Type B pancreatic cell (in vitro differentiated cells): ENCODE data around the gene DNASE1L2. TPM values are rescaled to one million over a fixed set of nuclear protein-coding genes. Genes with fewer than 3 reads are reported as not detected.

Experiments used
- DNase-seq: peaks from one replicate; pipeline ENCODE4 v3.0.0; 2021; ENCODE audit warnings: mixed read lengths; ENCODE audit not compliant: unreplicated experiment; ENCODE audit errors: extremely low spot score
- H3K27ac Mint-ChIP-seq: 2 replicates; pipeline ENCODE4 v1.8.0; 2021; ENCODE audit warnings: mild to moderate bottlenecking, mixed read lengths
- H3K27me3 Mint-ChIP-seq: 2 replicates; pipeline ENCODE4 v1.8.0; 2021; ENCODE audit warnings: mixed read lengths
- H3K36me3 Mint-ChIP-seq: 2 replicates; pipeline ENCODE4 v1.8.0; 2021; ENCODE audit warnings: mixed read lengths
- H3K4me1 Mint-ChIP-seq: one replicate; pipeline ENCODE4 v1.8.0; 2021; ENCODE audit warnings: mixed read lengths; ENCODE audit not compliant: unreplicated experiment
- H3K4me3 Mint-ChIP-seq: 2 replicates; pipeline ENCODE4 v1.8.0; 2021; ENCODE audit warnings: mild to moderate bottlenecking, mixed read lengths
- H3K9me3 Mint-ChIP-seq: 2 replicates; pipeline ENCODE4 v1.8.0; 2021; ENCODE audit warnings: mixed read lengths
- CTCF ChIP-seq: fragments of 200-600 bp; sonication (generic); conservative IDR thresholded peaks from 2 replicates; pipeline ENCODE4 v1.5.0; 2021; ENCODE audit warnings: antibody characterized with exemption, mild to moderate bottlenecking
- total RNA-seq: library from RNA; stranded (reverse); gene quantifications from 2 replicates; pipeline ENCODE4 v1.2.1, GENCODE V29; 2021; ENCODE audit warnings: low replicate concordance

DNASE1L2 gene
- total RNA-seq, 1 donor from 2014 or later = 2.6 TPM

GRCh38 chr16:2278956-2279800, 42.9 kb downstream of the DNASE1L2 start:
- H3K27me3 Mint-ChIP-seq = peaks cover 3% of the 10 kb centered on the region
- H3K4me1 Mint-ChIP-seq = no peaks in the 10 kb centered on the region
- no peak for DNase-seq
- no peak overlapping the region for H3K4me3 Mint-ChIP-seq
- H3K9me3 Mint-ChIP-seq = no peaks in the 10 kb centered on the region
- H3K36me3 Mint-ChIP-seq = no peaks in the 10 kb centered on the region
- no peak overlapping the region for H3K27ac Mint-ChIP-seq
- TF ChIP-seq CTCF = no peak

- no peaks in the 10 kb centered on the region for H3K4me1 Mint-ChIP-seq
- no peak for DNase-seq
- H3K27ac Mint-ChIP-seq = no peak overlapping the region
- no peaks in the 10 kb centered on the region for H3K9me3 Mint-ChIP-seq
- H3K27me3 Mint-ChIP-seq = peaks cover 3% of the 10 kb centered on the region
- TF ChIP-seq CTCF = no peak
- H3K36me3 Mint-ChIP-seq = no peaks in the 10 kb centered on the region
- H3K4me3 Mint-ChIP-seq = no peak overlapping the region
Observed at GRCh38 chr16:2280461-2280860, 44.2 kb downstream of the DNASE1L2 start.

- Mint-ChIP-seq H3K4me1 (no peaks in the 10 kb centered on the region), H3K36me3 (no peaks in the 10 kb centered on the region), H3K4me3 (no peak overlapping the region), H3K9me3 (no peaks in the 10 kb centered on the region), H3K27me3 (peaks cover 3% of the 10 kb centered on the region), H3K27ac (no peak overlapping the region)
- DNase-seq = no peak
- no peak for TF ChIP-seq CTCF
Observed at GRCh38 chr16:2280981-2281542, 44.8 kb downstream of the DNASE1L2 start.

DNA sequence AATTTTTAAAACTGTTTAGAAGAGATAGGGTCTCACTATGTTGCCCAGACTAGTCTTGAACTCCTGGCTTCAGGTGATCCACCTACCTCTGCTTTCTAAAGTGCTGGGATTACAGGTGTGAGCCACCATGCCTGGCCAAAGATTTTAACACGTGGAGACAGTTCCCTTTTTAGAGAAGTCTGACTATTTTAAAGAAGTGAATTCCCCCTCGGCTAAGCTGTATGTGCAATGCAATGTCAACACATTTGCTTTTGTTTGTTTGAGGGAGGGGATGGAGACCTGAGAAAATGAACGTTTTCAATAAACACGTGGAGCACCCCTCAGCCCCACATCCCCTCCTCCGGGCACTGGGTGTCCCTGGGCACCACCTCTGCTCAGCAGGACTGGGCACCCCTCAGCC, 46.0 kb downstream of the DNASE1L2 start:
- Mint-ChIP-seq H3K36me3 (no peaks in the 10 kb centered on the region), H3K4me3 (no peak overlapping the region), H3K9me3 (no peaks in the 10 kb centered on the region), H3K27me3 (peaks cover 3% of the 10 kb centered on the region), H3K27ac (no peak overlapping the region), H3K4me1 (no peaks in the 10 kb centered on the region)
- TF ChIP-seq CTCF = no peak
- no peak for DNase-seq

- no peak overlapping the region for H3K4me3 Mint-ChIP-seq
- no peak for TF ChIP-seq CTCF
- no peak for DNase-seq
- H3K27ac Mint-ChIP-seq = no peak overlapping the region
- H3K27me3 Mint-ChIP-seq = peaks cover 3% of the 10 kb centered on the region
- H3K4me1 Mint-ChIP-seq = no peaks in the 10 kb centered on the region
- H3K36me3 Mint-ChIP-seq = no peaks in the 10 kb centered on the region
- no peaks in the 10 kb centered on the region for H3K9me3 Mint-ChIP-seq
Observed at GRCh38 chr16:2282866-2283555, 46.8 kb downstream of the DNASE1L2 start.
